ENCODE measurements around the gene TMEM120B.
A peak's percentile ranks its signal among the peaks of the same experiment; 100 is the strongest.

The TMEM120B gene

DNA sequence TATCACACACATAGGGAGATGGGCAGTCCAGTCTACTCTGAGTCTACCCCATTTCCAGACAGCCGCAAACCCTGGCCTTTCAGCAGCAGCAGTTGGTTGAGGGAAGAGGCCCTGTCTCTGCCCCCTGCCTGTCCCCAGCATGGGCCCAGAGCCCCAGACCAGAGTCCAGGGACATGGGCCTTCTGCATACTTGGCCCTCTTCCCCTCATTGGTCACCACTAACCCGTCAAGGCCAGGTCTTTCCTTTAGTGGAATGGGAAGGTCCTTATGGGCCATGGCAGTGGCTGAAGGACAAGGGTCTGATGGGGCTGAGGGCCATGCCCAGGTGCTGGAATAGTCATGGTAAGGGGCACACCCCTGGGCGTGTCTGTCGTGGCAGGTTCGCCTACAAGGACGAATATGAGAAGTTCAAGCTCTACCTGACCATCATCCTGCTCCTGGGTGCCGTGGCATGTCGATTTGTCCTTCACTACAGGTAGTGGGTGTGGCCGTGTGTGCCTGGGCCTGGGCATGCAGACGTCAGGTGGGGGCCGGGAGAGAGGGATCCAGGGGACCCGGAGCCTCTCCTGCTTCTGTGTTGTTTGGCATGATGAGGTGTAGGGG lies 39.3 kb downstream of the TMEM120B start:
- H3K14ac ChIP-seq (ENCODE audit: low read length): no peak overlapping the region
- no peaks in the 10 kb centered on the region for H3K27me3 ChIP-seq (ENCODE audit: control insufficient read depth in 3 of 3, insufficient read depth in 3 of 3, low read depth in 1 of 3, low read length in 3 of 3)
- no peak overlapping the region for H3K9ac ChIP-seq (ENCODE audit: low read depth, low read length, poor library complexity)
- no peak overlapping the region for H4K91ac ChIP-seq (ENCODE audit: low read depth, low read length, poor library complexity)
- H2BK5ac ChIP-seq (ENCODE audit: low read length): peak overlapping the region; percentile 3
- no peaks in the 10 kb centered on the region for H3K9me3 ChIP-seq (replicated peaks in 1 of 2; ENCODE audit: control insufficient read depth in 2 of 2, insufficient read depth in 1 of 2, low read depth in 1 of 2, low read length in 2 of 2)
- WGBS, 2 donors (ENCODE audit: extremely low coverage in 2 of 2, insufficient read length in 2 of 2, insufficient replicate concordance in 1 of 2): no CpG with 5 or more reads among the region's 12 CpGs
- H3K36me3 ChIP-seq (replicated peaks in 1 of 2; ENCODE audit: control insufficient read depth in 2 of 2, insufficient read depth in 2 of 2, low read length in 2 of 2): peaks cover 5 to 11% of the 10 kb centered on the region in 2 donors
- no peak overlapping the region for H2AK5ac ChIP-seq (ENCODE audit: low read depth, low read length)
- peaks cover 9 to 10% of the 10 kb centered on the region in 2 donors for H3K4me1 ChIP-seq (ENCODE audit: control insufficient read depth in 2 of 2, insufficient read depth in 1 of 2, low read depth in 1 of 2, low read length in 2 of 2)
- H3K4ac ChIP-seq (ENCODE audit: low read length): no peak overlapping the region
- peak overlapping the region; percentile 21 for H3K18ac ChIP-seq (ENCODE audit: low read length)
- H2AFZ ChIP-seq (ENCODE audit: low read length): no peak overlapping the region
- no peak for DNase-seq (ENCODE audit: low spot score)
- H3K23ac ChIP-seq (ENCODE audit: low read depth, low read length, poor library complexity): peak overlapping the region; percentile 71
- no peak overlapping the region for H2BK15ac ChIP-seq (ENCODE audit: low read length)
- H2BK120ac ChIP-seq (ENCODE audit: low read depth, low read length): no peak overlapping the region
- H4K8ac ChIP-seq (ENCODE audit: low read depth, low read length): no peak overlapping the region
- no peak overlapping the region for H2BK12ac ChIP-seq (ENCODE audit: low read length)
- no peak overlapping the region for H3K4me2 ChIP-seq (ENCODE audit: insufficient read depth, low read length, poor library complexity, severe bottlenecking)
- no peak overlapping the region for H3K27ac ChIP-seq (replicated peaks; ENCODE audit: low read length)
- peaks cover 1% of the 10 kb centered on the region for H3K79me1 ChIP-seq (ENCODE audit: low read depth, low read length)
- peak overlapping the region in 1 of 2 donors; percentile 13 for H3K4me3 ChIP-seq (ENCODE audit: low read length in 2 of 2)

DNA sequence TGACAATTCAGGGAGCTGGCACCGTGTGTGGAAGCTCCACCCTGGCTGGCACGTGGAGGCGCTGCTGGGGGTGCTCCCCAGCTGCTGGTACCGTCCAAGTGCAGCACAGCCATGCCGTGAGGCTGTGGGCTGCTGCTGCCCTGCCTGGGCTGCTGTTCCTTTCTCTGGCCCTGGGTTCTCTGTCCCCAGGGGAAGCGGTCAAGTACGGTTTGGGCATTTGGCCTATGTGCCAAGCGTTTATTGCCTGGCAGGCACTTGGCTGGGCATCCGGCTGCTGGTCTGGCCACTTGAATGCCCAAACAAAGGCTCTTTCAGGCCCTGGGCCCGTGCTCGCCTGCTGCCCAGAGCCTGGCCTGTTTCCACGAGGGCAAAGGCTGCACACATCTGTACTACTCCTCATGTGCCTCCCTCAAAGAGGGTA lies 41.3 kb downstream of the TMEM120B start:
- peak overlapping the region; percentile 49 for H3K23ac ChIP-seq (ENCODE audit: low read depth, low read length, poor library complexity)
- H2BK5ac ChIP-seq (ENCODE audit: low read length): no peak overlapping the region
- no peaks in the 10 kb centered on the region for H3K9me3 ChIP-seq (replicated peaks in 1 of 2; ENCODE audit: control insufficient read depth in 2 of 2, insufficient read depth in 1 of 2, low read depth in 1 of 2, low read length in 2 of 2)
- WGBS, 2 donors (ENCODE audit: extremely low coverage in 2 of 2, insufficient read length in 2 of 2, insufficient replicate concordance in 1 of 2): no CpG with 5 or more reads among the region's 12 CpGs
- H3K4ac ChIP-seq (ENCODE audit: low read length): no peak overlapping the region
- H3K27me3 ChIP-seq (ENCODE audit: control insufficient read depth in 3 of 3, insufficient read depth in 3 of 3, low read depth in 1 of 3, low read length in 3 of 3): no peaks in the 10 kb centered on the region
- H2AK5ac ChIP-seq (ENCODE audit: low read depth, low read length): no peak overlapping the region
- H2BK12ac ChIP-seq (ENCODE audit: low read length): peak overlapping the region; percentile 16
- no peak overlapping the region for H4K91ac ChIP-seq (ENCODE audit: low read depth, low read length, poor library complexity)
- peaks cover under 1 to 3% of the 10 kb centered on the region in 2 donors for H3K4me1 ChIP-seq (ENCODE audit: control insufficient read depth in 2 of 2, insufficient read depth in 1 of 2, low read depth in 1 of 2, low read length in 2 of 2)
- H3K4me3 ChIP-seq (ENCODE audit: low read length in 2 of 2): no peak overlapping the region
- peak overlapping the region; percentile 36 for H3K18ac ChIP-seq (ENCODE audit: low read length)
- no peak overlapping the region for H3K14ac ChIP-seq (ENCODE audit: low read length)
- no peak overlapping the region for H3K27ac ChIP-seq (replicated peaks; ENCODE audit: low read length)
- no peak overlapping the region for H3K4me2 ChIP-seq (ENCODE audit: insufficient read depth, low read length, poor library complexity, severe bottlenecking)
- peaks cover 5 to 12% of the 10 kb centered on the region in 2 donors for H3K36me3 ChIP-seq (replicated peaks in 1 of 2; ENCODE audit: control insufficient read depth in 2 of 2, insufficient read depth in 2 of 2, low read length in 2 of 2)
- no peak for DNase-seq (ENCODE audit: low spot score)
- H3K9ac ChIP-seq (ENCODE audit: low read depth, low read length, poor library complexity): no peak overlapping the region
- H2BK15ac ChIP-seq (ENCODE audit: low read length): no peak overlapping the region
- H2BK120ac ChIP-seq (ENCODE audit: low read depth, low read length): peak overlapping the region; percentile 50
- H3K79me1 ChIP-seq (ENCODE audit: low read depth, low read length): peaks cover 1% of the 10 kb centered on the region
- H2AFZ ChIP-seq (ENCODE audit: low read length): no peak overlapping the region
- H4K8ac ChIP-seq (ENCODE audit: low read depth, low read length): peak overlapping the region; percentile 78

DNA sequence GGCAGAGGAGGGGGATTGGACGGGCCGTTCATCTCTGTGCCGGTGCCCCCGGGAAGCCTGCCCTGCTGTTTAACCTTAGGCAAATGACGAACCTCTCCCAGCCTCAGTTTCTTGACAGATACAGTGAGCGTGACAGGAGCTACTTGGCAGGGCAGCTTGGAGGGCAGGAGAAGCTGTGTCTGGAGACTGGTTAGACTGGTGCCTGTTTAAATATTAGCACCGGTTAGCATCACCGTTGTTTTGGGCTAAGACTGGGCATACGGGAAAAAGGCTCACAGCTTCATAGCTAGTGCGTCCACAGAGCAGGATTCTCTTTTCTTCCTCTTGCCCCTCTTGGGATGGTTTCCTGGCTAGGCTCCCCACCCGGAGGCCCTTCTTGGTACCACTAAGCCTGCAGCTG lies 42.3 kb downstream of the TMEM120B start:
- H2BK5ac ChIP-seq (ENCODE audit: low read length): no peak overlapping the region
- H4K91ac ChIP-seq (ENCODE audit: low read depth, low read length, poor library complexity): no peak overlapping the region
- no peak overlapping the region for H2AFZ ChIP-seq (ENCODE audit: low read length)
- H3K4ac ChIP-seq (ENCODE audit: low read length): no peak overlapping the region
- no peak overlapping the region for H3K23ac ChIP-seq (ENCODE audit: low read depth, low read length, poor library complexity)
- no CpG with 5 or more reads among the region's 11 CpGs for WGBS, 2 donors (ENCODE audit: extremely low coverage in 2 of 2, insufficient read length in 2 of 2, insufficient replicate concordance in 1 of 2)
- DNase-seq (ENCODE audit: low spot score): no peak
- peaks cover 4 to 10% of the 10 kb centered on the region in 2 donors for H3K36me3 ChIP-seq (replicated peaks in 1 of 2; ENCODE audit: control insufficient read depth in 2 of 2, insufficient read depth in 2 of 2, low read length in 2 of 2)
- no peak overlapping the region for H3K9ac ChIP-seq (ENCODE audit: low read depth, low read length, poor library complexity)
- H4K8ac ChIP-seq (ENCODE audit: low read depth, low read length): no peak overlapping the region
- H3K18ac ChIP-seq (ENCODE audit: low read length): no peak overlapping the region
- H2BK12ac ChIP-seq (ENCODE audit: low read length): no peak overlapping the region
- peaks cover 0 to 1% of the 10 kb centered on the region in 2 donors for H3K4me1 ChIP-seq (ENCODE audit: control insufficient read depth in 2 of 2, insufficient read depth in 1 of 2, low read depth in 1 of 2, low read length in 2 of 2)
- H3K14ac ChIP-seq (ENCODE audit: low read length): no peak overlapping the region
- H3K27ac ChIP-seq (replicated peaks; ENCODE audit: low read length): no peak overlapping the region
- H3K27me3 ChIP-seq (ENCODE audit: control insufficient read depth in 3 of 3, insufficient read depth in 3 of 3, low read depth in 1 of 3, low read length in 3 of 3): no peaks in the 10 kb centered on the region
- no peak overlapping the region for H3K4me3 ChIP-seq (ENCODE audit: low read length in 2 of 2)
- no peak overlapping the region for H3K4me2 ChIP-seq (ENCODE audit: insufficient read depth, low read length, poor library complexity, severe bottlenecking)
- H2BK15ac ChIP-seq (ENCODE audit: low read length): no peak overlapping the region
- H2AK5ac ChIP-seq (ENCODE audit: low read depth, low read length): no peak overlapping the region
- H3K9me3 ChIP-seq (replicated peaks in 1 of 2; ENCODE audit: control insufficient read depth in 2 of 2, insufficient read depth in 1 of 2, low read depth in 1 of 2, low read length in 2 of 2): no peaks in the 10 kb centered on the region
- H3K79me1 ChIP-seq (ENCODE audit: low read depth, low read length): peaks cover 1% of the 10 kb centered on the region
- H2BK120ac ChIP-seq (ENCODE audit: low read depth, low read length): no peak overlapping the region

DNA sequence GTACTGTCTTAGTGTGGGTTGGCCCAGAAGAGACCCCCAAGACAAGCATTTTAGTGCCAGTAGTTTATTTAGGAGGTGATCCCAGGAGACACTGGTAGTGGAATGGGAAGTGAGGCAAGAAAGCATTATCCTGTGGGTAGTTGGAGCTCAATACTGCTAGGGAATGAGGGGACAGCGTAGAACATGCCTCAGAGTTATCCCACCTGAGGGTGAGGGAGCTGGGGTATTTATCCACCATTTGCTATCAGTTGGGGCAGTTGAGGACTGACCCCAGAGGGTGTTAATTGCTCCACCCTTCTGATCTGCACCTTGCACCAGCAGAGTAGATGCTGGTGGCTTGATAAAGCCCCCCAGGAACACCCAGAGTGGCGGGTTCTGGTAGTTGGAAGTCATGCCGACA lies 43.0 kb downstream of the TMEM120B start:
- no peak overlapping the region for H3K27ac ChIP-seq (replicated peaks; ENCODE audit: low read length)
- H3K27me3 ChIP-seq (ENCODE audit: control insufficient read depth in 3 of 3, insufficient read depth in 3 of 3, low read depth in 1 of 3, low read length in 3 of 3): no peaks in the 10 kb centered on the region
- no peak overlapping the region for H2AFZ ChIP-seq (ENCODE audit: low read length)
- H4K8ac ChIP-seq (ENCODE audit: low read depth, low read length): no peak overlapping the region
- H2BK15ac ChIP-seq (ENCODE audit: low read length): no peak overlapping the region
- no peak overlapping the region for H3K9ac ChIP-seq (ENCODE audit: low read depth, low read length, poor library complexity)
- H2AK5ac ChIP-seq (ENCODE audit: low read depth, low read length): no peak overlapping the region
- no peak overlapping the region for H2BK12ac ChIP-seq (ENCODE audit: low read length)
- no peak for DNase-seq (ENCODE audit: low spot score)
- H3K14ac ChIP-seq (ENCODE audit: low read length): no peak overlapping the region
- H3K79me1 ChIP-seq (ENCODE audit: low read depth, low read length): peaks cover 1% of the 10 kb centered on the region
- no peak overlapping the region for H3K18ac ChIP-seq (ENCODE audit: low read length)
- H3K4ac ChIP-seq (ENCODE audit: low read length): no peak overlapping the region
- no peak overlapping the region for H4K91ac ChIP-seq (ENCODE audit: low read depth, low read length, poor library complexity)
- H3K9me3 ChIP-seq (replicated peaks in 1 of 2; ENCODE audit: control insufficient read depth in 2 of 2, insufficient read depth in 1 of 2, low read depth in 1 of 2, low read length in 2 of 2): no peaks in the 10 kb centered on the region
- no peak overlapping the region for H3K23ac ChIP-seq (ENCODE audit: low read depth, low read length, poor library complexity)
- peaks cover 0 to 1% of the 10 kb centered on the region in 2 donors for H3K4me1 ChIP-seq (ENCODE audit: control insufficient read depth in 2 of 2, insufficient read depth in 1 of 2, low read depth in 1 of 2, low read length in 2 of 2)
- H2BK5ac ChIP-seq (ENCODE audit: low read length): no peak overlapping the region
- H3K4me2 ChIP-seq (ENCODE audit: insufficient read depth, low read length, poor library complexity, severe bottlenecking): no peak overlapping the region
- no peak overlapping the region for H3K4me3 ChIP-seq (ENCODE audit: low read length in 2 of 2)
- WGBS, 2 donors (ENCODE audit: extremely low coverage in 2 of 2, insufficient read length in 2 of 2, insufficient replicate concordance in 1 of 2): no CpG with 5 or more reads among the region's 3 CpGs
- no peak overlapping the region for H2BK120ac ChIP-seq (ENCODE audit: low read depth, low read length)
- peaks cover 0 to 9% of the 10 kb centered on the region in 2 donors for H3K36me3 ChIP-seq (replicated peaks in 1 of 2; ENCODE audit: control insufficient read depth in 2 of 2, insufficient read depth in 2 of 2, low read length in 2 of 2)
